Stimulated activated effector memory CD8-positive, alpha-beta T cell treated with anti-CD3 and anti-CD28 coated beads, Interleukin-12 subunit alpha, Interleukin-12 subunit beta, amount 100 ng/mL, for 72 hours (primary cell): Measurements from ENCODE around the gene TRAP1.

ENCODE experiments used
- ATAC-seq: fragments of 150-1000 bp; cut with Tn5 transposase; 2 replicates; pipeline ENCODE4 v1.10.0; 2021
- DNase-seq, 2 donors: peaks; one replicate each; pipeline ENCODE4 v3.0.0; 2021 to 2022; ENCODE audit warnings: low spot score in 2 of 2
- H3K27ac Mint-ChIP-seq: one replicate; pipeline ENCODE4 v1.8.0; 2022; ENCODE audit warnings: mild to moderate bottlenecking, mixed read lengths
- H3K36me3 Mint-ChIP-seq: one replicate; pipeline ENCODE4 v1.8.0; 2022; ENCODE audit warnings: mild to moderate bottlenecking, mixed read lengths
- H3K4me1 Mint-ChIP-seq: one replicate; pipeline ENCODE4 v1.8.0; 2022; ENCODE audit warnings: mixed read lengths
- H3K4me3 Mint-ChIP-seq: one replicate; pipeline ENCODE4 v1.8.0; 2022; ENCODE audit warnings: mild to moderate bottlenecking, mixed read lengths
- H3K9me3 Mint-ChIP-seq: one replicate; pipeline ENCODE4 v1.8.0; 2022; ENCODE audit warnings: mixed read lengths

Gene TRAP1

GRCh38 chr16:3675601-3676130 is 41.7 kb downstream of the TRAP1 start:
- Mint-ChIP-seq H3K4me1 (peaks cover 5% of the 10 kb centered on the region), H3K36me3 (peaks cover 87% of the 10 kb centered on the region), H3K9me3 (no peaks in the 10 kb centered on the region), H3K27ac (no peak overlapping the region), H3K4me3 (no peak overlapping the region)
- no peak for ATAC-seq
- DNase-seq: no peak

DNA sequence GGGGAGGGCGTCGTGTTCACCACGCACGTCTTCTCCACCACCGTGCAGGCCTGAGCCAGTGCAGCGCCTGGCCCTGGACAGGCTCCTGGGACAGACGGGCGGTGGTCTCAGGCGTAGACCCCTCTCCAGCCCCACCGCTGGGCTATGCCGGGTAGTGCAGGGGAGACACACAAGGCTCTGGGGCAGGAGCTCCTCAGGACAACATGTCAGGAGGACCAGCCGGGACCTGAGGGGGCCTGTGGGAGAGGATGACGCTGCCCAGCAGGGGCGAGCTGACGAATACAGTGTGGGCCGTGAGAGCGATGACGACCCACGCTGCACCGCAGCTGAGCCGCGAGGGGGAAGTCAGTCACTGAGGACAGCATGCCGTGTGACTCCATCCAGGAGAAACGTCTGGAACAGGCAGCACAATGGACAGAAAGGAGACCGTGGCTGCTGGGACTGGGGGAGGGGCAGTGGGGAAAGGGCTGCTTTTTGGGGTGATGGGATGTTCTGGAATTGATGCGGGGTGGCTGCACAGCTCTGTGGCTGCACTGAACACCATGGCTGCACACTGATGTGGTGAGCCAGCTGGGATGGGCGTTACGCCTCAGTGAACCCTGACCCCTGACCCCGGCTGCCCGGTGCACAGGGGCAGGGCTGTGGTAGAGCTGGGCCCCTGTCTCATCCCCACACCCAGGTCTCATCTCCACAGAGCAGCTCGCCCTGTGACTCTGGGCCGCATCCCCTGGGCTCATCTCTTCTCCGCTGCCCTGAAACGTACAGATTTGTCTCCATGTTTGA is 42.6 kb downstream of the TRAP1 start:
- H3K36me3 Mint-ChIP-seq: peaks cover 85% of the 10 kb centered on the region
- peak; percentile 25 for ATAC-seq
- no peak for DNase-seq
- H3K27ac Mint-ChIP-seq: peak overlapping the region; percentile 84
- no peak overlapping the region for H3K4me3 Mint-ChIP-seq
- no peaks in the 10 kb centered on the region for H3K9me3 Mint-ChIP-seq
- H3K4me1 Mint-ChIP-seq: peaks cover 11% of the 10 kb centered on the region

- ATAC-seq: no peak
- no peaks in the 10 kb centered on the region for H3K9me3 Mint-ChIP-seq
- peaks cover 12% of the 10 kb centered on the region for H3K4me1 Mint-ChIP-seq
Measured at GRCh38 chr16:3673676-3674377, 43.5 kb downstream of the TRAP1 start.

DNA sequence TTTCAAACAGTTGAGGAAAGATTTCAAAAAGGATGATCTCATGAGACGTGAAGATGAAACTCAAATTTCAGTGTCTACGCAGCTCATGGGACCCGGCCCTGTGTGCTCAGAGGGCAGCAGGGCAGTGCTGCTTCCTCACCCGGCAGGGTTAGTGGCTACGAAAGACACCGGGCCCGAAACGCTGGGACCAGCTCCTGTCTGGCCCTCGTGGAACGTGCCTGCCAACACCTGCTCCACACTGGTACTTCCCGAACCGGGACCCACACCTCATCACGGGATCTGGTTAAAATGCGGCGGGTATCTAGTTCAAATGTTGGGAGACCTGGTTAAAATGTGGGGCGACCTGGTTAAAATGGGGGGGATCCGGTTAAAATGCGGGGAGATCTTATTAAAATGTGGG is 44.1 kb downstream of the TRAP1 start:
- ATAC-seq: no peak
- Mint-ChIP-seq H3K4me3 (no peak overlapping the region), H3K4me1 (peaks cover 12% of the 10 kb centered on the region), H3K36me3 (peaks cover 85% of the 10 kb centered on the region), H3K9me3 (no peaks in the 10 kb centered on the region), H3K27ac (peak overlapping the region; percentile 84)
- no peak for DNase-seq

More at GRCh38 chr16:3673676-3674377, 43.5 kb downstream of the TRAP1 start:
- H3K36me3 Mint-ChIP-seq: peaks cover 85% of the 10 kb centered on the region
- peak overlapping the region; percentile 84 for H3K27ac Mint-ChIP-seq
- no peak overlapping the region for H3K4me3 Mint-ChIP-seq
- no peak for DNase-seq

GRCh38 chr16:3672571-3673041 is 44.7 kb downstream of the TRAP1 start:
- no peak overlapping the region for H3K27ac Mint-ChIP-seq
- H3K9me3 Mint-ChIP-seq: no peaks in the 10 kb centered on the region
- H3K36me3 Mint-ChIP-seq: peaks cover 85% of the 10 kb centered on the region
- H3K4me1 Mint-ChIP-seq: peaks cover 12% of the 10 kb centered on the region
- H3K4me3 Mint-ChIP-seq: no peak overlapping the region
- ATAC-seq: no peak
- DNase-seq: no peak

- DNase-seq (no peak), ATAC-seq (peak; percentile 32)
- peaks cover 84% of the 10 kb centered on the region for H3K36me3 Mint-ChIP-seq
- H3K4me1 Mint-ChIP-seq: peaks cover 17% of the 10 kb centered on the region
- no peak overlapping the region for H3K4me3 Mint-ChIP-seq
- H3K27ac Mint-ChIP-seq: peak overlapping the region; percentile 45
- H3K9me3 Mint-ChIP-seq: no peaks in the 10 kb centered on the region
Measured at GRCh38 chr16:3671424-3671823, 45.9 kb downstream of the TRAP1 start.

GRCh38 chr16:3670711-3671110 is 46.6 kb downstream of the TRAP1 start:
- H3K4me3 Mint-ChIP-seq: no peak overlapping the region
- DNase-seq (no peak), ATAC-seq (no peak)
- no peaks in the 10 kb centered on the region for H3K9me3 Mint-ChIP-seq
- H3K4me1 Mint-ChIP-seq: peaks cover 23% of the 10 kb centered on the region
- H3K36me3 Mint-ChIP-seq: peaks cover 84% of the 10 kb centered on the region
- peak overlapping the region; percentile 45 for H3K27ac Mint-ChIP-seq

- Mint-ChIP-seq H3K4me1 (peaks cover 29% of the 10 kb centered on the region), H3K9me3 (no peaks in the 10 kb centered on the region), H3K4me3 (no peak overlapping the region), H3K36me3 (peaks cover 87% of the 10 kb centered on the region), H3K27ac (peak overlapping the region; percentile 54)
- no peak for ATAC-seq
- no peak for DNase-seq
Measured at GRCh38 chr16:3669082-3669481, 48.2 kb downstream of the TRAP1 start.

- no peaks in the 10 kb centered on the region for H3K9me3 Mint-ChIP-seq
- ATAC-seq (no peak), DNase-seq (no peak)
- H3K4me3 Mint-ChIP-seq: no peak overlapping the region
- peaks cover 88% of the 10 kb centered on the region for H3K36me3 Mint-ChIP-seq
- H3K27ac Mint-ChIP-seq: peak overlapping the region; percentile 54
- H3K4me1 Mint-ChIP-seq: peaks cover 29% of the 10 kb centered on the region
Measured at GRCh38 chr16:3668626-3669025, 48.7 kb downstream of the TRAP1 start.

DNA sequence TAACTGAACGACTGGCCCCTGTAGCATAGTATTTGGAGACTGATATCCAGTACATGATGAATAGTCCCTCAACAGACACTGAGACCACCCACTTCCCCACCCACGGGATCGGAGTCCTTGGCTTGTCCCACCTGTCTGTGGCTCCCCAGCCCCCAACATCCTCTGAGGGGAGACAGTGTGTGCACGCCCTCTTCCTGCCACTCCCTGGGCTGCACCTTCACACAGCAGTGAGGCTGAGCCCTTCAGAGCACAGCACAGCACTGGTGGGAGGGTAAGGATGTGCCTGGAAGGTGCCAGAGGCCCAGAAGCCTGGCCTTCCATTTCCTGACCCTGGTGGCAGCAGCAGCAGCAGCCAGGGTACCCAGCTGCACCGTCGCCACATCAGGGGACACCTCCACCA is 51.8 kb downstream of the TRAP1 start:
- no peak for DNase-seq
- H3K9me3 Mint-ChIP-seq: no peaks in the 10 kb centered on the region
- peaks cover 23% of the 10 kb centered on the region for H3K4me1 Mint-ChIP-seq
- peaks cover 88% of the 10 kb centered on the region for H3K36me3 Mint-ChIP-seq
- no peak overlapping the region for H3K4me3 Mint-ChIP-seq
- ATAC-seq: peak; percentile 75
- peak overlapping the region; percentile 90 for H3K27ac Mint-ChIP-seq

DNA sequence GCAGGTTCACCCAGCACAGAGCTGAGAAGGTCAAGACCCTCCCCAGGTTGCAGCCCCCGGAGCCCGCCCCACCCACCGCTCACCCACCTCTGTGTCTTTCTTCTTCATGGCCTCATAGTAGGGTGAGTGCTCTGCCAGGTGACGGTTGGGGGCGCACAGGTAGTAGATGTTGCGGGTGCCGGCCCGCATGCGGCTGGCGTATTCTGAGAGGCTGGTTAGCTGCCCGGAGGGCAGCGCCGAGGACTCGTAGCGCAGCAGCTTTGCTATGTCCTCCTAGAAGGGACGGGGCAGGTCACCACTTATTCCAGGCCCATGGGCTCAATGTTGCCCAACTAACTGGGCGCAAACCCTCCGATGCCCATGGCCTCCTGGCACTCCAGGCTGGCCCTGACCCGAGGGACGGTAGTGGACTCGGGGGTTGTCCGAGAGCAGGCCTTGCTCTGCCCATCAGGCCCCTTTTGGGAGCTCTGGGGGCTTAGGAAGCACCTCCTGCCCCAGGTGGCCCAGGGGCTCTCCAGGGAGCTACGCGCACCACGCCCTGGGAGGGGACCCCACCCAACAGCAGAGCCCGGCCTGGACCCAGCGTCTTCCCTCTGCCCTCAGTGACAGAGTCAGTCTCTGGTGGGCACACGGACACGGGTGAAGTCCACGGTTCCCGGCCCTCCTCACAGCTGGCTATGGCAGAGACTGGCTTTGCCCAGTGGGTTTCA is 53.0 kb downstream of the TRAP1 start:
- DNase-seq (no peak), ATAC-seq (no peak)
- peaks cover 17% of the 10 kb centered on the region for H3K4me1 Mint-ChIP-seq
- no peaks in the 10 kb centered on the region for H3K9me3 Mint-ChIP-seq
- no peak overlapping the region for H3K4me3 Mint-ChIP-seq
- peak overlapping the region; percentile 90 for H3K27ac Mint-ChIP-seq
- peaks cover 90% of the 10 kb centered on the region for H3K36me3 Mint-ChIP-seq

GRCh38 chr16:3662601-3663000 is 54.7 kb downstream of the TRAP1 start:
- ATAC-seq: no peak
- Mint-ChIP-seq H3K27ac (peak overlapping the region; percentile 64), H3K4me1 (peaks cover 22% of the 10 kb centered on the region), H3K4me3 (no peak overlapping the region), H3K9me3 (no peaks in the 10 kb centered on the region), H3K36me3 (peaks cover 90% of the 10 kb centered on the region)
- no peak for DNase-seq

DNA sequence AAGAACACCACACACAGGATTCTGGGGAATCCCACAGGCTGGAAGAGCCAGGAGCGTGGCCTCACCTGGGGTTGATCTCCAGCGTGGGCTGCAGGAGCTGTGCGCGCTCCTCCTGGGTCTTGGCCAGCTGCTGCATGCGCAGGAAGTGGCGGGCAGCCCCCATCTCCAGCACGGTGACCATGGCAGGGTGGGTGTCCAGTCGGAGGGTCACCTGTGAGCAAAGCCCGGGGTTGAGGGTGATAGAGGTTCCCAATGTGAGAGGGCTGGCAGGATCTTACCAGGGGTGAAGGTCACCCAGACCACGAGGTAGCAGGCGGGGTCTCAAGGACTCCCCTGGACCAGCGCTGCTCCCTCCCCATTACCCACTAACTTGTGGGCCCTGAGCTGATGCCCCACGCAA is 55.4 kb downstream of the TRAP1 start:
- ATAC-seq (no peak), DNase-seq (no peak)
- Mint-ChIP-seq H3K9me3 (no peaks in the 10 kb centered on the region), H3K36me3 (peaks cover 91% of the 10 kb centered on the region), H3K4me1 (peaks cover 19% of the 10 kb centered on the region), H3K27ac (no peak overlapping the region), H3K4me3 (no peak overlapping the region)

DNA sequence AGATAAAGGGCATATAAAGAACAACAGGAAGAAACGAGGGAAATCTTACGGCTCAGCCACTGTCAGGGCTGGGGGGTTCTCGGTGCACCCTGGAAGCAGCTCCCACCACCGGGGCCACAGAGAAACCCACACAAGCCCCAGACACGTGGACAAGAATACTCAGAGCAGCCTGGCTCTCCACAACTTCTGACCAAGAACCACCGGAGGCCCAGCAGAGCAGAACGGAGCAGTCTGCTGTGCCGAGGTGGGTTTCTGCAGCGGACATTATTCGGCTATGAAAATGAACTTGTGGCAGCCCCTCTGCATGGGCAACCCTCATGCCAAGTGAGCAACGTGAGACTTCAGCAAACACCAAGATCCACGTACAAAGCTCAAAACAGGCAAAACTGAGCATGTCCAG is 56.0 kb downstream of the TRAP1 start:
- ATAC-seq: no peak
- Mint-ChIP-seq H3K36me3 (peaks cover 88% of the 10 kb centered on the region), H3K4me1 (peaks cover 17% of the 10 kb centered on the region)

DNA sequence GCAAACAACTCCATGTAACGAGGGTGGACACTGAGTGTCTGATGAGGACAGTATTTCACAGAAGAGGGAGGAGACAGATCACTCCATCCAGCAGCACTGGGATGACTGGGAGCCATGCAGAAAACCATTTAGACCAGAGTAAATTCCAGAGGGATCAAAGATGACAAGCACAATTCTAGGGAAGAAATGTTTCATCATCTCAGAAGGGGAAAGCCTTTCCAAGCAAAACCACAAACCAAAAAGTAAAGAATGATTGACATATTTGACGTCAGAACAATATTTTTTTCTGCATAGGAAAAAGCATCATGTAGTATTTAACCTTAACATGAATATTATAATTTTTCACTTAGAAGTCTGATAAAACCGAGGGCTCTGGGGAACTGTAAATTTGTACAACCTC is 58.1 kb downstream of the TRAP1 start:
- Mint-ChIP-seq H3K4me1 (peaks cover 8% of the 10 kb centered on the region), H3K27ac (peak overlapping the region; percentile 54), H3K4me3 (no peak overlapping the region), H3K9me3 (no peaks in the 10 kb centered on the region), H3K36me3 (peaks cover 89% of the 10 kb centered on the region)
- ATAC-seq (no peak), DNase-seq (no peak)

More for the DNA sequence above, 56.0 kb downstream of the TRAP1 start:
- peak overlapping the region; percentile 29 for H3K27ac Mint-ChIP-seq
- H3K9me3 Mint-ChIP-seq: no peaks in the 10 kb centered on the region
- no peak overlapping the region for H3K4me3 Mint-ChIP-seq
- DNase-seq: no peak
